PC-3 (cell line): Measurements from ENCODE around the gene KCNS3. TPM values are rescaled to one million over a fixed set of nuclear protein-coding genes. Genes with fewer than 3 reads are reported as not detected.

ENCODE experiments used
- ATAC-seq: fragments of 200-7000 bp; cut with Tn5 transposase; 2 replicates; pipeline ENCODE4 v1.9.1; 2020; ENCODE audit warnings: mild to moderate bottlenecking, moderate library complexity
- BruUV-seq: library from RNA; stranded (reverse); fragments of 400-500 nt; replicated peaks from 2 replicates; lab custom pipeline; 2021; lab: Mats Ljungman, UMichigan
- CTCF ChIA-PET: fragments of 300-600 bp; sonication (Branson Sonifier 250); formaldehyde crosslinking; loops from one replicate; lab custom pipeline; 2022; ENCODE audit warnings: antibody characterized with exemption; lab: Charles Lee
- POLR2A ChIA-PET: fragments of 300-600 bp; sonication (Branson Sonifier 250); formaldehyde crosslinking; loops from one replicate; lab custom pipeline; 2022; ENCODE audit warnings: antibody characterized with exemption; ENCODE audit not compliant: unreplicated experiment; lab: Charles Lee
- DNase-seq: peaks from one replicate; pipeline ENCODE4 v3.0.0-alpha.2; 2015
- H2AFZ ChIP-seq: fragments of 300-600 bp; sonication (generic); 2 replicates; pipeline ENCODE4 v1.6.0; 2016; ENCODE audit warnings: antibody characterized with exemption, low read length
- H3F3A ChIP-seq: fragments of 300-600 bp; sonication (generic); one replicate; pipeline ENCODE4 v1.6.0; 2017; ENCODE audit warnings: antibody characterized with exemption, low read length, control low read depth, mild to moderate bottlenecking; ENCODE audit not compliant: unreplicated experiment
- H3K27ac ChIP-seq: fragments of 300-600 bp; sonication (generic); 2 replicates; pipeline ENCODE4 v1.5.1; 2016; ENCODE audit warnings: mild to moderate bottlenecking, low read length
- H3K27me3 ChIP-seq: fragments of 300-600 bp; sonication (generic); 2 replicates; pipeline ENCODE4 v1.6.1; 2016; ENCODE audit warnings: low read length, mixed read lengths
- H3K36me3 ChIP-seq: fragments of 300-600 bp; sonication (generic); 2 replicates; pipeline ENCODE4 v1.6.1; 2016; ENCODE audit warnings: low read depth, mixed run types, low read length, mixed read lengths
- H3K4me1 ChIP-seq: fragments of 300-600 bp; sonication (generic); 2 replicates; pipeline ENCODE4 v1.5.1; 2016; ENCODE audit warnings: low read length; ENCODE audit not compliant: insufficient read depth
- H3K4me2 ChIP-seq: fragments of 300-600 bp; sonication (generic); 2 replicates; pipeline ENCODE4 v1.6.0; 2016; ENCODE audit warnings: low read length
- H3K4me3 ChIP-seq: fragments of 300-600 bp; sonication (generic); 2 replicates; pipeline ENCODE4 v1.5.1; 2016; ENCODE audit warnings: mild to moderate bottlenecking, low read length, mixed read lengths
- H3K79me2 ChIP-seq: fragments of 300-600 bp; sonication (generic); 2 replicates; pipeline ENCODE4 v1.6.1; 2017; ENCODE audit warnings: low read length, mixed read lengths
- H3K9ac ChIP-seq: fragments of 300-600 bp; sonication (generic); 2 replicates; pipeline ENCODE4 v1.6.0; 2016; ENCODE audit warnings: mild to moderate bottlenecking, low read length
- H3K9me2 ChIP-seq: fragments of 300-600 bp; sonication (generic); replicated peaks from 2 replicates; pipeline ENCODE4 v1.6.1; 2016; ENCODE audit warnings: mixed run types, low read length, mixed read lengths
- H3K9me3 ChIP-seq: fragments of 300-600 bp; sonication (generic); 2 replicates; pipeline ENCODE4 v1.6.1; 2016; ENCODE audit warnings: low read length, mixed read lengths
- H4K20me1 ChIP-seq: fragments of 300-600 bp; sonication (generic); 2 replicates; pipeline ENCODE4 v1.6.1; 2016; ENCODE audit warnings: low read length, mixed read lengths
- CTCF ChIP-seq: fragments of 300-600 bp; sonication (generic); conservative IDR thresholded peaks from 2 replicates; pipeline ENCODE4 v1.5.1; 2017; ENCODE audit warnings: antibody characterized with exemption, low read depth, mild to moderate bottlenecking, low read length
- EZH2 ChIP-seq: fragments of 300-600 bp; sonication (generic); IDR thresholded peaks from one replicate; pipeline ENCODE4 v1.6.1; 2017; ENCODE audit warnings: antibody characterized with exemption, mild to moderate bottlenecking, low read length; ENCODE audit not compliant: unreplicated experiment
- EZH2phosphoT487 ChIP-seq: fragments of 300-600 bp; sonication (generic); IDR thresholded peaks from 2 replicates; pipeline ENCODE4 v1.6.1; 2018; ENCODE audit warnings: mild to moderate bottlenecking, antibody characterized with exemption, low read length, borderline replicate concordance
- intact Hi-C: fragments of 100-400 bp; cut with micrococcal nuclease; formaldehyde crosslinking; loops from 2 replicates; pipeline ENCODE4 v1.9.0; 2023
- total RNA-seq: library from RNA; depleted of rRNA; stranded (reverse); fragments of >200 nt; gene quantifications from 2 replicates; pipeline ENCODE4 v1.2.3, GENCODE V29; 2014; rRNA removed

Gene KCNS3
- total RNA-seq, 1 experiment from 2014 or later, result 5.8 TPM

GRCh38 chr2:17976871-17977746 is 98.6 kb downstream of the KCNS3 start:
- ATAC-seq, result no peak
- peak; percentile 63 for DNase-seq
- H3K27ac ChIP-seq, result peak overlapping the region; percentile 27
- BruUV-seq, result no TSS peak
- CTCF ChIA-PET, result no interaction called here
- H3K9ac ChIP-seq, result no peak overlapping the region
- H3K36me3 ChIP-seq, result no peaks in the 10 kb centered on the region
- intact Hi-C loops, result no loop called here
- H3F3A ChIP-seq, result no peaks in the 10 kb centered on the region
- H3K79me2 ChIP-seq, result no peaks in the 10 kb centered on the region
- H3K4me3 ChIP-seq, result no peak overlapping the region
- no peak for TF ChIP-seq EZH2phosphoT487
- TF ChIP-seq CTCF, result no peak
- POLR2A ChIA-PET, result no interaction called here
- H3K4me2 ChIP-seq, result peak overlapping the region; percentile 26
- H4K20me1 ChIP-seq, result no peaks in the 10 kb centered on the region
- no peaks in the 10 kb centered on the region for H3K27me3 ChIP-seq
- no peaks in the 10 kb centered on the region for H3K9me3 ChIP-seq
- peak overlapping the region; percentile 29; the same call in 1 of the 2 replicates for H2AFZ ChIP-seq
- peaks cover 13% of the 10 kb centered on the region for H3K4me1 ChIP-seq
- no peaks in the 10 kb centered on the region for H3K9me2 ChIP-seq

GRCh38 chr2:17979707-17980106 is 101.2 kb downstream of the KCNS3 start:
- no peaks in the 10 kb centered on the region for H3K36me3 ChIP-seq
- H3K9ac ChIP-seq, result no peak overlapping the region
- H3K4me1 ChIP-seq, result peaks cover 13% of the 10 kb centered on the region
- no peak overlapping the region for H3K4me2 ChIP-seq
- no peaks in the 10 kb centered on the region for H3K9me2 ChIP-seq
- ChIA-PET CTCF (no interaction called here), POLR2A (no interaction called here)
- H3K4me3 ChIP-seq, result no peak overlapping the region
- H3K27ac ChIP-seq, result no peak overlapping the region
- ATAC-seq (no peak), DNase-seq (no peak)
- intact Hi-C loops, result no loop called here
- no TSS peak for BruUV-seq
- no peaks in the 10 kb centered on the region for H3K27me3 ChIP-seq
- no peak overlapping the region for H2AFZ ChIP-seq
- H4K20me1 ChIP-seq, result no peaks in the 10 kb centered on the region
- no peaks in the 10 kb centered on the region for H3K9me3 ChIP-seq
- no peaks in the 10 kb centered on the region for H3K79me2 ChIP-seq
- no peaks in the 10 kb centered on the region for H3F3A ChIP-seq
- no peak for TF ChIP-seq EZH2phosphoT487

GRCh38 chr2:17981936-17982335 is 103.5 kb downstream of the KCNS3 start:
- Histone ChIP-seq H3K4me2 (no peak overlapping the region), H3K36me3 (no peaks in the 10 kb centered on the region), H3K4me3 (no peak overlapping the region), H3K27ac (no peak overlapping the region), H4K20me1 (no peaks in the 10 kb centered on the region), H2AFZ (no peak overlapping the region), H3K79me2 (no peaks in the 10 kb centered on the region), H3K4me1 (peaks cover 10% of the 10 kb centered on the region), H3K9ac (no peak overlapping the region), H3F3A (no peaks in the 10 kb centered on the region), H3K9me3 (no peaks in the 10 kb centered on the region), H3K27me3 (no peaks in the 10 kb centered on the region), H3K9me2 (no peaks in the 10 kb centered on the region)
- ATAC-seq (no peak), DNase-seq (no peak)
- POLR2A ChIA-PET, result no interaction called here
- TF ChIP-seq EZH2phosphoT487 (no peak), EZH2 (no peak), CTCF (no peak)
- intact Hi-C loops, result no loop called here
- BruUV-seq, result no TSS peak
- CTCF ChIA-PET, result no interaction called here

Other genes starting within 250 kb of the KCNS3 start
- 14.1 and 15.6 TPM in 2 replicates for gene SMC6, start 124.9 kb upstream of the KCNS3 start, total RNA-seq
- gene GEN1, start 124.5 kb upstream of the KCNS3 start, total RNA-seq, result 21.1 and 21.4 TPM in 2 replicates
- gene MSGN1, start 62.2 kb upstream of the KCNS3 start, total RNA-seq, result not detected in 2 replicates